MCF 10A (cell line): ENCODE measurements around the gene DYSF. TPM values are rescaled to one million over a fixed set of nuclear protein-coding genes. Genes with fewer than 3 reads are reported as not detected.

Experiments
- BruUV-seq: library from RNA; stranded (reverse); fragments of 400-500 nt; replicated peaks from 2 replicates; lab custom pipeline; 2021; lab: Mats Ljungman, UMichigan
- CTCF ChIA-PET: fragments of 300-600 bp; sonication (Branson Sonifier 250); formaldehyde crosslinking; extraction: SDS; loops from one replicate; lab custom pipeline; 2021; ENCODE audit warnings: antibody characterized with exemption, inconsistent platforms; lab: Yijun Ruan, JAX
- POLR2A ChIA-PET: fragments of 300-600, 350-650 bp; sonication (Branson Sonifier 250); formaldehyde crosslinking; extraction: SDS; loops from one replicate; lab custom pipeline; 2020; ENCODE audit warnings: antibody characterized with exemption, inconsistent platforms; lab: Yijun Ruan, JAX
- DNase-seq: peaks from one replicate; pipeline ENCODE4 v3.0.0-alpha.2; 2018; ENCODE audit not compliant: unreplicated experiment
- H3K27ac Mint-ChIP-seq: one replicate; pipeline ENCODE4 v1.8.0; 2022; ENCODE audit warnings: mild to moderate bottlenecking, low read depth, mixed read lengths; ENCODE audit not compliant: unreplicated experiment
- H3K27me3 Mint-ChIP-seq: one replicate; pipeline ENCODE4 v1.8.0; 2022; ENCODE audit warnings: mixed read lengths; ENCODE audit not compliant: insufficient read depth, unreplicated experiment
- H3K36me3 Mint-ChIP-seq: one replicate; pipeline ENCODE4 v1.8.0; 2022; ENCODE audit warnings: mild to moderate bottlenecking, moderate library complexity, mixed read lengths; ENCODE audit not compliant: insufficient read depth, unreplicated experiment
- H3K4me1 Mint-ChIP-seq: one replicate; pipeline ENCODE4 v1.8.0; 2022; ENCODE audit warnings: mixed read lengths; ENCODE audit not compliant: insufficient read depth, unreplicated experiment
- H3K4me3 Mint-ChIP-seq: one replicate; pipeline ENCODE4 v1.8.0; 2022; ENCODE audit warnings: mild to moderate bottlenecking, moderate library complexity, mixed read lengths; ENCODE audit not compliant: unreplicated experiment
- H3K9me3 Mint-ChIP-seq: one replicate; pipeline ENCODE4 v1.8.0; 2022; ENCODE audit warnings: mixed read lengths; ENCODE audit not compliant: unreplicated experiment
- intact Hi-C: fragments of 100-400 bp; cut with micrococcal nuclease; formaldehyde crosslinking; loops from 2 replicates; pipeline ENCODE4 v1.14.1; 2022
- total RNA-seq: library from RNA; stranded (reverse); gene quantifications from 2 replicates; pipeline ENCODE4 v1.2.3, GENCODE V29; 2022
- TF ChIP-seq, protein P1 (sequence below): fragments of 200-600 bp; IDR thresholded peaks from one replicate; pipeline ENCODE4 v1.8.0; 2022; ENCODE audit warnings: antibody characterized with exemption, mild to moderate bottlenecking; ENCODE audit not compliant: unreplicated experiment

Gene DYSF
- total RNA-seq, 1 experiment from 2014 or later: 2.0 TPM

DNA sequence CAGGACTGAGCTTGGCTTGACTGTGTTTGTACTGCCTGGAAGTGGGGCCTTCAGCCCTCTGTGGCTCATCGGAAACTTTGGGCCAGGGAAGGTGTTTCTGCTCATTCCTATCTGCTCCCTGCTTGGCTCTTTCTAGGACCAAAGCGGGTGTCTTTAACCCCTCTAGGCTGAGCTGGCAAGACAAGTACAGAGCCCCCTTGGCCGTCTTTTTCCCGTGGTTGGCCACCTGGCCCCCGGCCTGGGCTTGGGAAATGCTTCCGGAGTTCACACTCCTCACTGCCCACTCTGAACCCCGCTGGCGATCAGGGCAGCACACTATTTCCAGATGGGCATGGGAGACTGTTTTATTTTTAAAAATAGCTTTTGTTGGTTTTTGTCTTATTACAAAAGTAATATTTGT lies 243.0 kb downstream of the DYSF start:
- ChIA-PET CTCF (interaction anchor here (0.6 kb wide), 2 partner anchors 152 to 403 kb away, joined by 3 to 4 read pairs; no protein-coding TSS in a partner anchor), POLR2A (no interaction called here)
- intact Hi-C loops: no loop called here
- H3K4me3 Mint-ChIP-seq: no peak overlapping the region
- no peaks in the 10 kb centered on the region for H3K4me1 Mint-ChIP-seq
- TF ChIP-seq, protein P1, sequence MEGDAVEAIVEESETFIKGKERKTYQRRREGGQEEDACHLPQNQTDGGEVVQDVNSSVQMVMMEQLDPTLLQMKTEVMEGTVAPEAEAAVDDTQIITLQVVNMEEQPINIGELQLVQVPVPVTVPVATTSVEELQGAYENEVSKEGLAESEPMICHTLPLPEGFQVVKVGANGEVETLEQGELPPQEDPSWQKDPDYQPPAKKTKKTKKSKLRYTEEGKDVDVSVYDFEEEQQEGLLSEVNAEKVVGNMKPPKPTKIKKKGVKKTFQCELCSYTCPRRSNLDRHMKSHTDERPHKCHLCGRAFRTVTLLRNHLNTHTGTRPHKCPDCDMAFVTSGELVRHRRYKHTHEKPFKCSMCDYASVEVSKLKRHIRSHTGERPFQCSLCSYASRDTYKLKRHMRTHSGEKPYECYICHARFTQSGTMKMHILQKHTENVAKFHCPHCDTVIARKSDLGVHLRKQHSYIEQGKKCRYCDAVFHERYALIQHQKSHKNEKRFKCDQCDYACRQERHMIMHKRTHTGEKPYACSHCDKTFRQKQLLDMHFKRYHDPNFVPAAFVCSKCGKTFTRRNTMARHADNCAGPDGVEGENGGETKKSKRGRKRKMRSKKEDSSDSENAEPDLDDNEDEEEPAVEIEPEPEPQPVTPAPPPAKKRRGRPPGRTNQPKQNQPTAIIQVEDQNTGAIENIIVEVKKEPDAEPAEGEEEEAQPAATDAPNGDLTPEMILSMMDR: no peak
- no TSS peak for BruUV-seq
- H3K27me3 Mint-ChIP-seq: peaks cover 45% of the 10 kb centered on the region
- no peak for DNase-seq
- no peak overlapping the region for H3K27ac Mint-ChIP-seq
- no peaks in the 10 kb centered on the region for H3K9me3 Mint-ChIP-seq
- H3K36me3 Mint-ChIP-seq: no peaks in the 10 kb centered on the region

DNA sequence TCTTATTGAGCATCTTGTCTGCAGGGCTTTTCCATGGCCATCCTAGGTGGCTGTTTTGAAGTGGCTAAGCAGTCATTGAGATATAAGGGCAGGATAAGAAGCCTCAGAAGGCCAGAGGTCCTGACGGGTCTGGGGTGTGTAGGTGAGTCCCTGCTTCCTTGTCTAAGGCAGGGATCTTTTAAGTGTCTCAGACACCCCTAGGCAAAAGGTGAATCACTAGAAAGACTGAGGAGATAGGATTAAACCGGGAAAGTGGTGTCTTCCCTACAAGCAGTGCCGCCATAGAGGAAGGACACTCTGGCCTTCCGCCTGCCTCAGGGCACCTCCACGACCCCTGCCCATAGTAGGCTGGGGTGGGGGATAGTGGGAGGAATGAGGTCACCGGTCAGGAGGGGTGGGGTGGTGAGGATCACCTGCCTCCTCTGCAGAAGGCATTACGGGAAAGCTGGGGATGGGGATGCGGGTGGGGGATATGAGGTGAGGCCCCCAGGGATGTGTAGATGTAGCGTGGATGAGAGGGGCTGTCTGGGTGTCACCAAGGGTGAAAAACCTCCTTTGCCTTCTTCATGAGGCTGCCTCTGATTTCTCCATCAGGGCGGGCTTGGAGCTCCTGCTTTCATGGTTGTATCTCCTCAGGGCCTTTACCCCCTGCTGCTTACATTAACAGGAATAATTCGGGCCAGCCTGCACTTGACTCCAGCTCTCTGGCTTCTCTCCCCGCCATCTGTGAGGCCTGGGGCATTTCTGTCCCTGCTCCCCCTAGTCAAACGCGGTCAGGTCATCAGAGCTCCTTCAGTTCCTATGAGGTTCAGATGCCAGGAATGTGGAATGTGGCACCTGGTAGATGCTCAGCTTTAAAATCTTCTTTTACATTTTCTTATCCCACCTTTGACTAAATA lies 244.0 kb downstream of the DYSF start:
- no peak overlapping the region for H3K27ac Mint-ChIP-seq
- ChIA-PET CTCF (interaction anchor here (0.6 kb wide), 1 partner anchor 31 kb away, joined by 3 read pairs; no protein-coding TSS in a partner anchor), POLR2A (interaction anchor here (1.4 kb wide), 1 partner anchor 9 kb away, joined by 4 read pairs; no protein-coding TSS in a partner anchor)
- H3K27me3 Mint-ChIP-seq: peaks cover 45% of the 10 kb centered on the region
- intact Hi-C loops: no loop called here
- no TSS peak for BruUV-seq
- no peaks in the 10 kb centered on the region for H3K9me3 Mint-ChIP-seq
- no peaks in the 10 kb centered on the region for H3K36me3 Mint-ChIP-seq
- TF ChIP-seq, protein P1: no peak
- H3K4me3 Mint-ChIP-seq: no peak overlapping the region
- no peak for DNase-seq
- no peaks in the 10 kb centered on the region for H3K4me1 Mint-ChIP-seq

DNA sequence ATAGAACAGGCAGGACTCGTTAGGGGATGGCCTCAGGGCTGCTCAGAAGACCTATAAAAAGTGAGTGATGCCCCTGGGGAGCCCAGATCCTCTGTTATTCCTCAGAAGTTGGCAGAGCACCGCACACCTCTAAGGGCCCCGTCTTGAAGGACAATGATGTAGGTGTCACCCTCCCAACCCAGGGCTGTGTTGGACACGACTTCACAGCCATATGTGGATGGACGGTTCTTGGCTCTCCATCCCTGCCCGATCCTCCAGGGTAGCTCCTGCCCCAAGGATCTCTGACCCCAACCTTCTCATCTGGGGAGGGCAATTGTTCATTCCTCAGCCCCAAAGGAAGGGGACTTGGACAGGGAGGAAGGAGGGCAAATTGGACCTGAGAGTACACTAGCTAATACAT lies 246.1 kb downstream of the DYSF start:
- TF ChIP-seq, protein P1: no peak
- Mint-ChIP-seq H3K36me3 (no peaks in the 10 kb centered on the region), H3K27ac (no peak overlapping the region), H3K4me3 (no peak overlapping the region), H3K9me3 (no peaks in the 10 kb centered on the region), H3K4me1 (no peaks in the 10 kb centered on the region), H3K27me3 (peaks cover 59% of the 10 kb centered on the region)
- ChIA-PET POLR2A (no interaction called here), CTCF (interaction anchor here (0.6 kb wide), 1 partner anchor 11 kb away, joined by 3 read pairs; no protein-coding TSS in a partner anchor)
- intact Hi-C loops: no loop called here
- no peak for DNase-seq
- BruUV-seq: no TSS peak

DNA sequence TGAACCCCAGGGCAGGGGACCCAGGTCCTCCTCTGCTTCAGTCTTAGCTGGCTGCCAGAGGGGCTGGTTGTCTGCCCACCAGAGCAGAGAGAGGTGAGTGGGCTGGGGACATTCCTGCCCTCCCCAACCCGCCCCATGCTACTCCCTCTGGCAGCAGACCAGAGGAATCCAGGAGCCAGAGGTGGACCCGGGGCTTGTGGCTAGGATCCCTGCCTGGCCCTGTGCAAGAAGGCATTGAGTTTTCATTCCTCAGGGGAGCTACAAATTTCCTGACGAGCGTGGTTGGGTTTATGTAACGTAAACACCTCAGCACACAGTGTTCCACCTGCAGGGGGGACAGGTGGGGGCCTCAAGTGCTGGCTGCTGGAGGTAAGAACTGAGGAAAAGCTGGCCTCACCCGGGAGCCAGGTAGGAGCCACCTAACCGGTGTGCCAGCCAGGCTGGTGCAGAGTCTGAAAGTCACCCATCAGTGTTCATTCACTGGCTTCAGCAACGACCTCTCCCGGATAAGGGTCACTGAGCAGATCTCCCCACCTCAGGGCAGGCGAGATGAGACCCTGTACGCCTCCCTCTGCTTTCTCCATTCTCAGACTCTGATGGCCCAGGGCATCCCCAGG lies 246.8 kb downstream of the DYSF start:
- TF ChIP-seq, protein P1: no peak
- ChIA-PET POLR2A (no interaction called here), CTCF (interaction anchor here (0.6 kb wide), 1 partner anchor 12 kb away, joined by 3 read pairs; no protein-coding TSS in a partner anchor)
- Mint-ChIP-seq H3K27me3 (peaks cover 59% of the 10 kb centered on the region), H3K9me3 (no peaks in the 10 kb centered on the region), H3K4me1 (no peaks in the 10 kb centered on the region), H3K4me3 (no peak overlapping the region), H3K36me3 (no peaks in the 10 kb centered on the region), H3K27ac (no peak overlapping the region)
- no peak for DNase-seq
- no TSS peak for BruUV-seq
- intact Hi-C loops: no loop called here
